Left ventricle myocardium inferior (tissue), 1 donor: ENCODE data around the gene TRPC3. TPM values are rescaled to one million over a fixed set of nuclear protein-coding genes. Genes with fewer than 3 reads are reported as not detected.

Source experiments
- DNase-seq: peaks from one replicate; pipeline ENCODE4 v3.0.0-alpha.2; 2020
- H3K27ac ChIP-seq: fragments of 200-600 bp; replicated peaks from 2 replicates; pipeline ENCODE4 v1.8.0; 2021
- H3K27me3 ChIP-seq: fragments of 200-600 bp; 2 replicates; pipeline ENCODE4 v1.8.0; 2021; ENCODE audit warnings: low read depth
- H3K36me3 ChIP-seq: fragments of 200-600 bp; 2 replicates; pipeline ENCODE4 v1.8.0; 2021
- H3K4me1 ChIP-seq: fragments of 200-600 bp; 2 replicates; pipeline ENCODE4 v1.8.0; 2021
- H3K4me3 ChIP-seq: fragments of 200-600 bp; 2 replicates; pipeline ENCODE4 v1.8.0; 2021; ENCODE audit warnings: mild to moderate bottlenecking, moderate library complexity
- H3K9me3 ChIP-seq: fragments of 200-600 bp; replicated peaks from 2 replicates; pipeline ENCODE4 v1.8.0; 2021
- CTCF ChIP-seq: fragments of 200-600 bp; IDR thresholded peaks from 2 replicates; pipeline ENCODE4 v1.8.0; 2021; ENCODE audit warnings: antibody characterized with exemption, mild to moderate bottlenecking, borderline replicate concordance
- intact Hi-C: fragments of 100-400 bp; cut with micrococcal nuclease; formaldehyde crosslinking; loops from one replicate; pipeline ENCODE4 v1.11.0; 2022
- total RNA-seq: library from RNA; stranded (reverse); fragmentation: NEBNext Ultra II Directional; extraction: Animal tissue kit (Norgen Biotek cat#: 25700); gene quantifications from one replicate; pipeline ENCODE4 v1.2.1, GENCODE V29; 2021
- donor health status: DM: no; HTN: yes; CAD: no; lungs with severe emphysema.

The TRPC3 gene
- total RNA-seq, 1 donor from 2014 or later = 0.25 TPM

- H3K27ac ChIP-seq = no peak overlapping the region
- H3K9me3 ChIP-seq = no peaks in the 10 kb centered on the region
- DNase-seq = no peak
- intact Hi-C loops = no loop called here
- no peak for TF ChIP-seq CTCF
- no peaks in the 10 kb centered on the region for H3K4me1 ChIP-seq
- H3K36me3 ChIP-seq = no peaks in the 10 kb centered on the region
- H3K27me3 ChIP-seq = peaks cover 20% of the 10 kb centered on the region
- H3K4me3 ChIP-seq = no peak overlapping the region
Observed at GRCh38 chr4:121877041-121877773, 74.7 kb downstream of the TRPC3 start.

GRCh38 chr4:121876070-121876469 lies 75.8 kb downstream of the TRPC3 start:
- no peaks in the 10 kb centered on the region for H3K9me3 ChIP-seq
- intact Hi-C loops = no loop called here
- no peak for TF ChIP-seq CTCF
- no peak for DNase-seq
- H3K36me3 ChIP-seq = no peaks in the 10 kb centered on the region
- no peak overlapping the region for H3K4me3 ChIP-seq
- H3K27ac ChIP-seq = no peak overlapping the region
- peaks cover under 1% of the 10 kb centered on the region for H3K4me1 ChIP-seq
- H3K27me3 ChIP-seq = peaks cover 20% of the 10 kb centered on the region

- no peak overlapping the region for H3K27ac ChIP-seq
- H3K4me3 ChIP-seq = no peak overlapping the region
- H3K27me3 ChIP-seq = peaks cover 20% of the 10 kb centered on the region
- TF ChIP-seq CTCF = no peak
- no peak for DNase-seq
- no peaks in the 10 kb centered on the region for H3K36me3 ChIP-seq
- H3K9me3 ChIP-seq = no peaks in the 10 kb centered on the region
- intact Hi-C loops = no loop called here
- H3K4me1 ChIP-seq = peaks cover 4% of the 10 kb centered on the region
Observed at GRCh38 chr4:121875652-121876051, 76.2 kb downstream of the TRPC3 start.

- intact Hi-C loops = no loop called here
- Histone ChIP-seq H3K4me3 (no peak overlapping the region), H3K9me3 (no peaks in the 10 kb centered on the region), H3K27me3 (peaks cover 20% of the 10 kb centered on the region), H3K27ac (no peak overlapping the region), H3K4me1 (peaks cover 20% of the 10 kb centered on the region), H3K36me3 (no peaks in the 10 kb centered on the region)
- no peak for DNase-seq
- TF ChIP-seq CTCF = no peak
Observed at GRCh38 chr4:121873604-121874003, 78.3 kb downstream of the TRPC3 start.

- peak within 1 kb of the TSS; percentile 83 for H3K4me3 ChIP-seq
- no peaks in the 10 kb centered on the region for H3K27me3 ChIP-seq
- TF ChIP-seq CTCF = no peak
- intact Hi-C loops = no loop called here
- H3K36me3 ChIP-seq = peaks cover 14% of the 10 kb centered on the region
- peaks cover 20% of the 10 kb centered on the region for H3K4me1 ChIP-seq
- peaks cover 5% of the 10 kb centered on the region for H3K9me3 ChIP-seq
- H3K27ac ChIP-seq = peak within 1 kb of the TSS; percentile 87
- peak; percentile 98 for DNase-seq
Observed at GRCh38 chr4:121869841-121870822, 81.7 kb downstream of the TRPC3 start, which contains the start of gene BBS7. Gene BBS7 (minus strand): TSS chr4:121870474. CDS start chr4:121870313, 161 bp downstream.
